ENCODE measurements around the gene HAND1. TPM values are rescaled to one million over a fixed set of nuclear protein-coding genes. Genes with fewer than 3 reads are reported as not detected.

Gene HAND1
- total RNA-seq, 1 donor from 2014 or later: not detected

GRCh38 chr5:154479160-154479943, 1.3 kb upstream of the HAND1 start:
- DNase-seq (ENCODE audit: low read depth in 2 of 2): no peak

DNA sequence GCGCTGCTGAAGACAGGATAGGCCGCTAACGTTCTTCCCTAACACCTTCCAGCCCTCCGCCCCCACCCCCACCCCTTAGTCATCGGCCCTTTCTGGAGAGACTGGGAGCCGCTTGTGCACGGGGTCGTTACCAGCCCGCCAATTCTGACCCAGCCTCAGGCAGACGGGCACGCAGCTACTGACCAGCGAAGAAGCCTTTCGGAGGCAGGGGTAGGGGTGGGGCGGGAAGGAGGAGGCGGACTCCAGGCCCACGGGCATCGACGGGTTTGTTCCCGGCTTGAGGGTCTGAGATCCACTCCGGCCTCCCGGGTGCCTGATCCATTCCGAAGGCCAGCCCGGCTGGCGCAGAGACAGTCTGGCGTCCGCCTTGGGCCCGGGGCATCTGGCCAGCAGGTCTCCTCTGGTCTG, 729 bp upstream of the HAND1 start:
- no peak for DNase-seq (ENCODE audit: low read depth in 2 of 2)

DNA sequence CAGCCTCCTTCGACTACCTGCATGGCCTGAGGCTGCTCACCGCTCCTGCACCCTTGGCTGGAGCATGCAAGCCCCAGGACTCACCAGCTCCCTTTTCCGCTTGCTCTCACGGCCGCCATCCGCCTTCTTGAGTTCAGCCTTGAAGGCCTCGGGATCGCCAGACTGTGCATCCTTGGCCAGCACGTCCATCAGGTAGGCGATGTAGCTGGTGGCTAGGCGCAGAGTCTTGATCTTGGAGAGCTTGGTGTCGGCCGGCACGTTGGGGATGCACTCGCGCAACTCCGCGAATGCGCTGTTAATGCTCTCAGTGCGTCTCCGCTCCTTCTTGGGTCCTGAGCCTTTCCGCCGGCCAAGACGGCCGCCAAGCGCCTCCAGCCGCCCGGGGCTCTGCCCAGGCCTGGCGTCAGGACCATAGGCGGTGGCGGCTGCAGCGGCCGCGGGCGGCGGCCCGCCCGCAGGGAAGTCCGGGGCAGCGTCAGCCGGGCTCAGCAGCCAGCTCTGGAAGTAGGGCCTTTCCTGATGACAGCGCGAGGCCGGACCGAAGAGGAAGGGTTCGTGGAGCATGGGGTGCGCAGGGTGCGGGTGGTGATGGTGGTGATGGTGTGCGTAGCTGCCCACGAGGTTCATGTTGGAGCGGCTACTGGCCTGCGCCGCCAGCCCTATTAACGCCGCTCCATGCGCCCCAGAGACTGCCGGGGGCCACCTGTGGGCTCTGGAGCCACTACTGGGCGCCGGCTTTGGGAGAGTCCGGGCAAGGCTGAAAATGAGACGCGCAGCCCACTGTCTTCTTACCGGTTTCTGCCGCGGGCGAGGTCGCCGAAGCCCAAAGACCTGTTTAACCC, 424 bp downstream of the HAND1 start:
- DNase-seq (ENCODE audit: low read depth in 2 of 2): peak; percentile 20 to 24

GRCh38 chr5:154476354-154477205, 1.4 kb downstream of the HAND1 start:
- DNase-seq (ENCODE audit: low read depth in 2 of 2): no peak

DNA sequence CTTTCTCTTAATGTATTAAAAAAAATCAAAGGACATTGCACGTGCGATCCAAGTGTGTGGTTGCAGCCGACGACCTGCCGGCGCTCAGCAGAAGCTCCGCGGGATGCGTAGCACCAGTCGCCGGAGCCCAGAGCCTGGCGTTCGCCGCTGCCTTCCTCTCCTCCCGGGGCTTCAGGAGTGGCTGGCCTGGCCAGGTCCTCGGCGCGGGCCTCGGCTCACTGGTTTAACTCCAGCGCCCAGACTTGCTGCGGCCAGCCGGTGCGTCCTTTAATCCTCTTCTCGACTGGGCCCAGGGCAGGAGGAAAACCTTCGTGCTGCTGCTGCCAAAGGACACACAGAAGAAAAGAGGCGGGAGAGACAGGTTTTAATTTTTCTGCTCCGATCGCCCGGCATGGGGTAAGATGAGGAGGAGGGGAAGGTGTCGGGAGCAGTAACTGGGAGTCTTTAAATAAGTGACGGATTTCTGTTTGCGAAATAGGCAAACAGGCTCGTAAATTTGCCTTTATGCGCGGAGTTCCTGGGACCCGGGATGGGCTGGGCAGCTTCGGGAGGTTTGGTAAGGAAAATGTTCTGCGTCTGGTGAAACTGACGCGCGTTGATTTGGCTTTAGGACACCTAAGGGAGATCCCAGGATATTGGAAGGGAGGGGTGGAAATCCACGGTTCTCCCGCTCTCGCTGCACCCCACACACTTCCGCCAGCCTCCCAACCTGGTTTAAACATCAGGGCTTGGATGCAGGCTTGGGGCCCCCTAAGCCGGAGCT, 2.3 kb downstream of the HAND1 start:
- no peak for DNase-seq (ENCODE audit: low read depth in 2 of 2)

DNA sequence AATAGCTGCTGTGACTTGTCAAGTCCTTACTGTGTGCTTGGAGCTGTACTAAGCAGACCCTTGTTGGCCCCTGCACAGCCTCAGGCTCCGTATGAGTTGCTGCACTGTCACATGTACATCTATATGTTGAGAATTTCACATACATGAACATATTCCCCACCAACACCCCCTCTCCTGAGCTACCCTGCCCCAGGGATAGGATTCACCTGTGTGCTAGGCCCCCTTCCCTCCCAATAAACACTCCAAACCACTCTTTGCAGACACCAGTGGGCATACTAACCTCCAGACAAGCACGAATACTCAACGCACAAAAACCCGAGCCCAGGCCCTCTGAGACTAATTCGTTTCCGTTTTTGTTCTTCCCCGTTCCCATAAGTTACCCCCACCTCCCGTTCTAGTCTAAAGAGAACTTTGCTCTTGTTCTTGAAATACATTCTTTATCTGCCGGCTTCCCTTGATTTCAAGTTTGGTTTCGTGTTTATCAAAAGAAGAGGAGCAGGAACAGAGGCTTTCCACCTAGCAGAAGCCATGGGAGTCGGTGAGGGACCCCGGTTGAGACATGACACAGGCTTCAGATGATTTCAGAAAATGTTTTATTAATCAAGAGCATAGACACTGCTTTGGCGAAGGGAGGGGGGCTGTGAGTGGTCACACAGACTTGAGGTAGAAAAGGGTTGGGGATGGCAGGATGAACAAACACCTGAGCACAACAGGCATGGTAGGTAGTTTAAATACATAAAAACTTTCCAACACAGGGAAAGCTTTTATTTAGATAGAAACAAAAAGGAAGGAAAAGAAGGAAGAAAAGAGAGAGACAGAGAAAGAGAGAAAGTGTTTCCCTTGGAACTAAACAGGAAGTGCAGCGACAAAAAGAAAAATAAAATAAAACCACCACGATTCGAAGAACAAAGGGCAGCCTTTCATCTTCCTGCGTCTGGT, 3.4 kb downstream of the HAND1 start:
- no peak for DNase-seq (ENCODE audit: low read depth in 2 of 2)

DNA sequence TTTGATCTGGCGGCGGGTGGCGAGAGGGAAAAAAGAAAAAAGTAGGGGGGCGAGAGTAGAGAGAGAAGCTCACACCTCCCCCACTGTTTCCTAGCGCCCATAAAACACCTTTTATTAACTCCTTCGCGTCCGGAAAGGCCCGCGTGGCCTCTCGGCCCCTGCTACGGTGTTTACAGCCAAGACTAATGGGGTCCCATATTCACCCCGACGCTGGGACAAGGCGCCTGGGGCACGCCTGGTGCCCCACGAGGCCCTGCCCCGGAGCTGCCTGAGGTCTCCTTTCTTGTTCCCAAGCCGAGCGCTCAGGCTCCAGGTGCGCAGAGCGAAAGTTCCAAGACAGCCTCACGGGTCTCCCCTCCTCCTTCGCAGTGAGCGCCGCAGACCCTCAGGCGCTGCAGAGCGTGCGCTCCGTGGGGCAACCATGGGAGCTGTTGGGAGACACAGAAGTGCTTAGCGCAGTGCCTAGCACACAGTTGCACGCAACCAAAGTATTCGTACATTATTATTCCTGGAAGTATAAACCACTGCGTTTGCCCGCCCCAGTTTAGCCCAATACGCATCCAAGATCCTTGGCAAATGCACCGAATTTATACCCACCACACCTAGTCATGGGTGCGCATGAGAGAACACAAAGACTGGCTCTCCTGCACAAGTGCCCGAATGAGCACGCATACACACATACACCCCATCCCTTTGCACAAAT, 4.3 kb downstream of the HAND1 start:
- DNase-seq (ENCODE audit: low read depth in 2 of 2): no peak

DNA sequence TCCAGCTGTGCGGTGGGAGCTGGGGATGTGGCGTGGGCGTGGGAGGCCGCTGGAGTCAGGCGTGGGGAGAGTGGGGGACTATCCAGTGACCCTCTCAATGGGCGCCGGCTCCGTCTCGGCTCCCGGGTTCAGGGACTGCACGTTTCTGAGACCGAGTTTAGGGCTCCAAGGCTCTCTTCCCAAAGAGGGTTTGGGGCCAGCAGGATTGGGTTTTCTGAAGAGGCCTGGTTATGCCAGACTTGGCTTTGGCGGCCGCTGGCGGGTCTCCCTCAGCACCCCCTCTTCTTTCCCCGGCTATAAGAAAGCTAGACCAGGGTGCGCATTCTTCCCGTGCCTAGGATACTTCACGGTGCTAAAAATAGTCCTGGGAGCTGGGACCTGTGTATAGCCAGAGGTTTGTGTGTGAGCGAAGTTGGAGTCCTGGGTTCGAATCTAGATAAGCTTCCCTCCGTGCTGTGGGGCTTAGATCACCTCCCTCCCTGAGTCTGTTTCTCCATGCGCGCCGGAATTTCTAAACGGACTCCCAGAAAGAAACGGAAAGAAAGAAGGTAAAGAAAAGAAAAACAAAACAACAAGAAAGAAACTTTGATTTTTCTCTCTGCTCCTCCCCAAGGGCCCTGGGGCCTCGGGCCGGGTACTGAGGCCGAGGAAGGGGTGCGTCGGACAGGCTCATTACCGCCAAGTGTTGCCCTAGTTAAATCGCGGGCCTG, 5.0 kb downstream of the HAND1 start:
- DNase-seq (ENCODE audit: low read depth in 2 of 2): no peak

DNA sequence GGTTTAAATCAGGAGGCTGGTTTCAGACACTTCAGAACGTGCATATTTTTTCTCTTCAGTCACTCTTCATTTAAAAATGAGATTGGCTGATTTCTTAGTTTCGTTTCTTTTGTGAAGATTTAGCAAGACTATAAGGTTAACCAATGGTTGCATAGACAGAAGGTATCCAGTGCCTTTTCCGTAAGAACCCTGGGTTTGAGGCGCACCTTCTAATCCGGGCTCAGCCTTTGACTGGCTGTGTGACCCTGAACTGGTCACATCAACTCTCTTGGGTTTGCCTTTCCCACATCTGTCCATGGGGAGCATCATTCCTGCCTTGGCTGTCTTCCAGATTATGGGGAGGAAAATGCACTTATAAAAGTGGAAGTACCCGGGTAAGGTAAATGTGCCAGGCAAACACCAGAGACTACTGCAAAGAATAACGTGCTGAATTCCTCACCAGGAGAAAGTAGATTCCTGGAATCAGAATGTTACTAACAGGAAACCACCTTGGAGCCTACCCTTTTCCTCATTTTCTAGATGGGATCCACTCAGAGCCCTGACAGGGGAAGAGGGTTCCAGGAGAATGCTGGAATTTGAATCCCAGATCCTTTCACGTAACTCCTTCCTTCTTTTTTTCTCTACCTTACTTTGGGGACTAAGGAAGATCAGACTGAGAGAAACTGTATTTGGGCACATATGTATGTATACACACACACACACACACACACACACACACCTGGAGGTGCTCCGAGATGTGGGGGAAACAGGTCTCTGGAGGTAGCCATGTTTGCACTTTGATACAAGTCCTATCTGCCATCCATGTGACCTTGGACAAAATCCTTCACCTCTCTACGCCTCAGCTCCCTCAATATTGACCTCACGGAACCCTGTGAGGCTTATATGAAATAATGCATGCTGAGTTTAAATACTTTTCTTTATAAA, 6.8 kb downstream of the HAND1 start:
- DNase-seq (ENCODE audit: low read depth in 2 of 2): no peak

- no peak for DNase-seq (ENCODE audit: low read depth in 2 of 2)
Measured at GRCh38 chr5:154470137-154470536, 7.9 kb downstream of the HAND1 start.

DNA sequence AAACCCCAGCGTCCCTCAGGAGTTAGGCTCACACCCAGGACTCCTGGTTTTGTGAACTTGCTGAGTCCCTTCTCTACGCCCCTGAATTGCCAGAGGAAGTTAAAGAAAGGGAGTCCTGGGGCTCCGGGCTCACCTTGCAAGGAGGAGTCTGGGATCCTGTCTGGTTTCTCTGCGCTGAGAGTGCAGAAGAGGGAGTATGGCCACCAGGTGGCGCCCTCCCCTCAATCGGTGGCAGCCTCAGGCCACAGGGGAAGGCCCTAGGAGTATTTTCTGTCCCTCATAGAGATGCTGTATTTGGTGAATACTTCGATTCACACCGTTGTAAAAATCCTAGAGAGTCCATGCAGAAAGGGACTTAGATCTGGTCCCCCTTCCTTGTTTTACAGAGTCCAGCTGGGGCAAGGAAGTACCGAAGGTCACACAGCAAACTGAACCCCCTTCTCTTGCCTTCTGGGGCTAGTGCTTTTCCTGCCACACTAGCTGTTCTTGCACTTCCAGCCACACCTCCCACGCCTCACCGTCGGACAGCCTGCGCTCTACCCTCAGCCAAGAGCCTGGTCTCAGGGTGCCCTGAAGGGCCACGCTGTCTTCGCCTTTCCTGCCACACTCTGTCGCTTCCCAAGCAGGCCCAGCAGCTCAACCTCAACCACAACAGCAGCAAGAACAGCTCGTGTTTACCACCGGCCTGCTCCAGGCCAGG, 10.2 kb downstream of the HAND1 start:
- DNase-seq (ENCODE audit: low read depth in 2 of 2): peak; percentile 67 to 74

GRCh38 chr5:154466671-154467070, 11.4 kb downstream of the HAND1 start:
- no peak for DNase-seq (ENCODE audit: low read depth in 2 of 2)

DNA sequence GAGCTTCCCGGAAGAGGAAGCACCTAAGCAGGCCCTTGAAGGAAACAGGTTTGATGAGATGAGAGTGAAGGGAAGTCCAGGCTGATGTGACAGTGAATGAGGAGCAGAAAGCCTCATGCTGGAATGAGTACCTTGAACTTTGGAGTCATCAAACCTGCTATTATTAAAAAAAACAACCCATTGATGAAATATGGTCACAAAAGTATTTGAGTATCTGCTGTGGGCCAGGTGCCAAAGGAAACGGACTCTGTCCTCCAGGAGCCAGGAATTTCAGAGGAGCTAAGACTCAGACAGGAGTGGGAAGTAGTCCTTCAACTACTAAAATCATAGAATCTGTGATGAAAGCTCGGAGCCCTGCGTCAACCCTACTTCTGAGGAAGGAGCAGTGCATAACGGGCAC, 11.9 kb downstream of the HAND1 start:
- DNase-seq (ENCODE audit: low read depth in 2 of 2): no peak

- DNase-seq (ENCODE audit: low read depth in 2 of 2): peak; percentile 26 to 86
Measured at GRCh38 chr5:154465169-154465568, 12.9 kb downstream of the HAND1 start.

GRCh38 chr5:154464438-154464837, 13.6 kb downstream of the HAND1 start:
- no peak for DNase-seq (ENCODE audit: low read depth in 2 of 2)

- DNase-seq (ENCODE audit: low read depth in 2 of 2): no peak
Measured at GRCh38 chr5:154461531-154461930, 16.5 kb downstream of the HAND1 start.

- no peak for DNase-seq (ENCODE audit: low read depth in 2 of 2)
Measured at GRCh38 chr5:154460172-154460571, 17.9 kb downstream of the HAND1 start.
